Gastrocnemius medialis (tissue), 4 donors: ENCODE results near the gene BEND7.

Experiments
- POLR2A ChIP-seq, 2 donors: fragments of 450-650 bp; IDR thresholded peaks; one replicate each; pipeline ENCODE4 v1.6.1; 2017; ENCODE audit warnings: antibody characterized with exemption in 2 of 2, mild to moderate bottlenecking in 2 of 2, moderate library complexity in 2 of 2
- TF ChIP-seq, protein P1 (sequence below), 5 experiments: fragments of 450-650 bp in 3 of 5; fragments of 200-600 bp in 2 of 5; sonication (generic) in 2 of 5; IDR thresholded peaks in 4 of 5; conservative IDR thresholded peaks in 1 of 5; 1 replicate in 4 of 5; 2 replicates in 1 of 5; pipeline ENCODE4 v1.5.1; 2016 to 2019; ENCODE audit warnings: antibody characterized with exemption in 5 of 5, mild to moderate bottlenecking in 3 of 5, moderate library complexity in 3 of 5

- TF ChIP-seq, protein P1, sequence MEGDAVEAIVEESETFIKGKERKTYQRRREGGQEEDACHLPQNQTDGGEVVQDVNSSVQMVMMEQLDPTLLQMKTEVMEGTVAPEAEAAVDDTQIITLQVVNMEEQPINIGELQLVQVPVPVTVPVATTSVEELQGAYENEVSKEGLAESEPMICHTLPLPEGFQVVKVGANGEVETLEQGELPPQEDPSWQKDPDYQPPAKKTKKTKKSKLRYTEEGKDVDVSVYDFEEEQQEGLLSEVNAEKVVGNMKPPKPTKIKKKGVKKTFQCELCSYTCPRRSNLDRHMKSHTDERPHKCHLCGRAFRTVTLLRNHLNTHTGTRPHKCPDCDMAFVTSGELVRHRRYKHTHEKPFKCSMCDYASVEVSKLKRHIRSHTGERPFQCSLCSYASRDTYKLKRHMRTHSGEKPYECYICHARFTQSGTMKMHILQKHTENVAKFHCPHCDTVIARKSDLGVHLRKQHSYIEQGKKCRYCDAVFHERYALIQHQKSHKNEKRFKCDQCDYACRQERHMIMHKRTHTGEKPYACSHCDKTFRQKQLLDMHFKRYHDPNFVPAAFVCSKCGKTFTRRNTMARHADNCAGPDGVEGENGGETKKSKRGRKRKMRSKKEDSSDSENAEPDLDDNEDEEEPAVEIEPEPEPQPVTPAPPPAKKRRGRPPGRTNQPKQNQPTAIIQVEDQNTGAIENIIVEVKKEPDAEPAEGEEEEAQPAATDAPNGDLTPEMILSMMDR (IDR thresholded peaks at IDR 0.05 in 4 of 5, conservative IDR thresholded peaks at IDR 0.05 in 1 of 5), result no peak
- TF ChIP-seq POLR2A (IDR thresholded peaks at IDR 0.05), result no peak
Measured at GRCh38 chr10:13422800-13423199, 106.0 kb downstream of the BEND7 start.
